GM06990 (cell line): ENCODE results near the gene ZBTB25.
A peak's percentile ranks its signal among the peaks of the same experiment; 100 is the strongest.

Experiments used
- DNase-seq: peaks from one replicate; pipeline ENCODE4 v3.0.0-alpha.2; 2011; ENCODE audit not compliant: insufficient read length; ENCODE audit errors: extremely low read depth
- H3K27me3 ChIP-seq: replicated peaks from 2 replicates; pipeline ENCODE4 v1.6.0; 2011; ENCODE audit warnings: low read length; ENCODE audit not compliant: control insufficient read depth, insufficient read depth
- H3K36me3 ChIP-seq: 2 replicates; pipeline ENCODE4 v1.5.1; 2011; ENCODE audit warnings: low read length; ENCODE audit not compliant: control insufficient read depth, insufficient read depth
- H3K4me3 ChIP-seq: replicated peaks from 2 replicates; pipeline ENCODE4 v1.5.1; 2011; ENCODE audit warnings: low read depth, mild to moderate bottlenecking, control low read depth, low read length
- CTCF ChIP-seq: IDR thresholded peaks from 2 replicates; pipeline ENCODE4 v1.5.1; 2011; ENCODE audit warnings: low read length, control low read depth, mild to moderate bottlenecking, inconsistent platforms; ENCODE audit not compliant: insufficient read depth, poor library complexity, severe bottlenecking

Gene ZBTB25

DNA sequence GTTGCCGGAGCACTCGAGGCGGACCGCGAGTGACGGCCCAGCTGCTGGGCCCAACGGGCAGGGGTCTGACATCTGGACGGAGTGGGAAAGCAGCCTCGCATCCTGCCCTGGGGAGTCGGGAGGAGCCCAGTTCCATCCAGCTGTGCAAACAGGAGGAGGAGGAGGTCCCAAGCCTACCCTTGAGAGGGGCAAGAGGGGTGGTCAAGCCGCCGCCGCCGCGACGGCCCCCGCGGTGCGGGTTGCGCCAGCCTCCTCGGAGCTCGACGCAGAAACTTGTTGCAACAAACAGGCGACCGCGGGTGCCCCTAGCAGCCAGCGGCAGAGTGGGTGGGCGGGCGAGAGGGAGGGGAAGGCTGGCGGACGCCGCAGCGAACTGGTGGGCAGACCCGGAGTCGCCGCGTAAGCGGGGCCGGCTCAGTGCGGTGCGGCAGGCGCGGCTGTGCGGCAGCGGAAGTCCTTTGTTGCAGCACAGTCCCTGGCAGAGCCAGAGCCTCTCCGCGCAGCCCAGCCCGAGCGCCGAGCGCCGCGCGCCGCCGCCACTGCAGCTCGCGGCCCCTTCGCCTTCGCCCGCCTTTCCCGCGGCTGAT, 765 bp upstream of the ZBTB25 start, which contains the start of gene ZBTB1:
ZBTB1 (plus strand) TSS at position 461 of the 587 bp plus-strand sequence. CDS start 16,735 bp downstream, outside the sequence.
- H3K4me3 ChIP-seq, result peak within 1 kb of the TSS; percentile 92
- H3K36me3 ChIP-seq, result no peaks in the 10 kb centered on the region
- no peaks in the 10 kb centered on the region for H3K27me3 ChIP-seq
- TF ChIP-seq CTCF, result no peak
- peak; percentile 92 for DNase-seq

- no peak for DNase-seq
- H3K4me3 ChIP-seq, result peak overlapping the region; percentile 92
- TF ChIP-seq CTCF, result no peak
- H3K36me3 ChIP-seq, result no peaks in the 10 kb centered on the region
- H3K27me3 ChIP-seq, result no peaks in the 10 kb centered on the region
Observed at GRCh38 chr14:64502887-64503433, 678 bp downstream of the ZBTB25 start.

- peak overlapping the region; percentile 92 for H3K4me3 ChIP-seq
- no peaks in the 10 kb centered on the region for H3K36me3 ChIP-seq
- no peak for DNase-seq
- no peaks in the 10 kb centered on the region for H3K27me3 ChIP-seq
- TF ChIP-seq CTCF, result no peak
Observed at GRCh38 chr14:64502456-64502855, 1.2 kb downstream of the ZBTB25 start.

DNA sequence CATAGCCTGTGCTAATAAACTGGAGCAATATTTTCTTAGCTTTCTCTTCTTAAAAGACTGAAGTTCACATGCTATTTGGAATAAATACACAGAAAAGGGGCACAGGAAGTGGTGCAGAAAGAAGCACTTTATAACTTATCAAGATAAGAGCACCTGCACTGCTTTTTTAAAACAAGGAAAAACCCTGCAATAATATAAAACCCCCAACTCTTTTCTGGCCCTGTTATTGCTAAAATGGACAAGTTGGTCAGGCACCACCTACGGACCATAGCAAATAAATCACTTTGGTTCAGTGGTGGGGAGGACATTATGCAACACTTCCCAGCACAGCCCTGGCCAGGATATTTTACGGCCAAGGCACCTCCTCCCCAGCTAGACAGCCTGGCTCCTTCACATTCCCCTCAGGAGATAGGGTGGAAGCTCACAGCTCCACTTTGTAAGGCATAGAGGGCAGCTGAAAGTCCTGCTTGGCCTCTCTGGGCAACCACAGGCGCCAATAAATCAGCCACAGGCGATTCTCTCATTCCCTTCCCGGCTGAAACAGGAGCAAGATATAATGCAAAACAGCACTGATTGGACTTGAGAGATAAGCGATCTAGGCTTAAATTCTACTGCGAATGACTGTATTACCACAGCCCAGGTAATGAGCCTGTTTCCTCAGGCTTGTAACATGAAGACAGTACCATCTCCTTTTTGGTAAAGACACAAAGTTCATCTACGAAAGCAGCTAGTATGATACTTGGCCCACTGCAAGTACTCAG, 2.0 kb downstream of the ZBTB25 start:
- DNase-seq, result no peak
- Histone ChIP-seq H3K4me3 (peak overlapping the region; percentile 92), H3K36me3 (no peaks in the 10 kb centered on the region), H3K27me3 (no peaks in the 10 kb centered on the region)
- TF ChIP-seq CTCF, result no peak

DNA sequence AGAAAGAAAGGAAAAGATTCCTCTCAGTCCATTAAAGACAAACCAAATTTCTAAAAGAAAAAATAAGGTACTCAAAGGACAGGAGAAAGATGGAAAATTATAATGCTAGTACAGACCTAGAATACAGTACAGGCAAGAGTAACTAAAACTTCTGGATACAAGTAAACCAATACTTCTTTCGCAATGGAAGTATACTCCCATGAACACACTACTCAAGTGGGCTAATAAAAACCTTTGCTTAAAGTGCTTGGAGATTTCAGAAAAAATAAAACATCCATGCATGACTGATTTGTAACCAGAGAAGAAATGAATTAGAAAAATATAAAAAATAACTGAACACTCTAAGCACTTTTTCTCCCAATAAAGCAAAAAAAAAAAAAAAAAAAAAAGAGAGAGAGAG, 3.5 kb downstream of the ZBTB25 start:
- TF ChIP-seq CTCF, result no peak
- no peak overlapping the region for H3K4me3 ChIP-seq
- no peaks in the 10 kb centered on the region for H3K36me3 ChIP-seq
- no peaks in the 10 kb centered on the region for H3K27me3 ChIP-seq
- DNase-seq, result no peak
